ENCODE results near the gene IQCF6.

DNA sequence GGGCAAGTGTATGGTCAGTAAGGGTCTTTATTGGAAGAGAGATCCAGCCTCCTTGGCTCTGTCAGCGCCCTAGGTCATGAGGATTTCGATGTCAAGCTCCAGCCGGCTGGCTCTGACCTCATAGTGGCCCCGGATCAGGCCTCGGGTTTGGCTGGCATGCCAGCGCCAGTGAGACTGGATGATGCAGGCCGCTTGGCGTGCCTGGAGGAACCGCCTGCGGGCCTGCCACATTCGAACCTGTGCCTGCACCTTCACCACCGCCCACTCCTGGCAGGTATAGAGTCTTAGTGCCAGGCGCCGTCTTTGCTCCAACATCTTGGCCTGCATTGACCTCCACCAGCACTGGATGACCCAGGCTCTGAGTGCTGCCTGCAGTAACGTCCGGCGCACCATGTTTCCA, 483 bp downstream of the IQCF6 start:
- TF ChIP-seq, protein P1, sequence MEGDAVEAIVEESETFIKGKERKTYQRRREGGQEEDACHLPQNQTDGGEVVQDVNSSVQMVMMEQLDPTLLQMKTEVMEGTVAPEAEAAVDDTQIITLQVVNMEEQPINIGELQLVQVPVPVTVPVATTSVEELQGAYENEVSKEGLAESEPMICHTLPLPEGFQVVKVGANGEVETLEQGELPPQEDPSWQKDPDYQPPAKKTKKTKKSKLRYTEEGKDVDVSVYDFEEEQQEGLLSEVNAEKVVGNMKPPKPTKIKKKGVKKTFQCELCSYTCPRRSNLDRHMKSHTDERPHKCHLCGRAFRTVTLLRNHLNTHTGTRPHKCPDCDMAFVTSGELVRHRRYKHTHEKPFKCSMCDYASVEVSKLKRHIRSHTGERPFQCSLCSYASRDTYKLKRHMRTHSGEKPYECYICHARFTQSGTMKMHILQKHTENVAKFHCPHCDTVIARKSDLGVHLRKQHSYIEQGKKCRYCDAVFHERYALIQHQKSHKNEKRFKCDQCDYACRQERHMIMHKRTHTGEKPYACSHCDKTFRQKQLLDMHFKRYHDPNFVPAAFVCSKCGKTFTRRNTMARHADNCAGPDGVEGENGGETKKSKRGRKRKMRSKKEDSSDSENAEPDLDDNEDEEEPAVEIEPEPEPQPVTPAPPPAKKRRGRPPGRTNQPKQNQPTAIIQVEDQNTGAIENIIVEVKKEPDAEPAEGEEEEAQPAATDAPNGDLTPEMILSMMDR (conservative IDR thresholded peaks at IDR 0.05): no peak
- TF ChIP-seq EZH2 (IDR thresholded peaks at IDR 0.05; ENCODE audit: low read depth): no peak

All from PC-9 (cell line).